GM21367 (cell line): ENCODE results near the gene CHRNE.
"Not testable (repeated sequence)": the region's sequence is repeated elsewhere in the genome, so short reads cannot be mapped to it uniquely, and the experiment has no call there.

ENCODE experiments used
- ATAC-seq: cut with Tn5 transposase; IDR thresholded peaks from one replicate; pipeline ENCODE4 v1.9.1; 2021; ENCODE audit not compliant: unreplicated experiment

Gene CHRNE

GRCh38 chr17:4939796-4940554 lies 37.1 kb upstream of the CHRNE start, which contains the start of the genes RNF167 and SLC25A11:
Gene RNF167, plus strand, starts transcription at chr17:4940268. Its CDS starts 642 bp downstream, at chr17:4940910.
Gene SLC25A11, minus strand, starts transcription at chr17:4940046. Its CDS starts 136 bp downstream, at chr17:4939910.
- peak; percentile 55 for ATAC-seq

GRCh38 chr17:4939546-4939795 lies 36.6 kb upstream of the CHRNE start:
- ATAC-seq = no peak

GRCh38 chr17:4938688-4939545 lies 36.0 kb upstream of the CHRNE start:
- no peak for ATAC-seq

GRCh38 chr17:4938069-4938491 lies 35.2 kb upstream of the CHRNE start:
- ATAC-seq = no peak

- no peak for ATAC-seq
Measured at GRCh38 chr17:4937553-4937952, 34.7 kb upstream of the CHRNE start.

GRCh38 chr17:4936436-4936835 lies 33.5 kb upstream of the CHRNE start:
- no peak for ATAC-seq

GRCh38 chr17:4935650-4936049 lies 32.8 kb upstream of the CHRNE start:
- ATAC-seq = no peak

- ATAC-seq = no peak
Measured at GRCh38 chr17:4934173-4934979, 31.5 kb upstream of the CHRNE start.

- ATAC-seq = no peak
Measured at GRCh38 chr17:4933646-4934045, 30.7 kb upstream of the CHRNE start.

- no peak for ATAC-seq
Measured at GRCh38 chr17:4932756-4933155, 29.9 kb upstream of the CHRNE start.

- ATAC-seq = no peak
Measured at GRCh38 chr17:4931963-4932362, 29.1 kb upstream of the CHRNE start, which contains the start of gene GP1BA. Gene GP1BA, plus strand, starts transcription at chr17:4932277. Its CDS starts 328 bp downstream, at chr17:4932605.

- no peak for ATAC-seq
Measured at GRCh38 chr17:4928881-4929280, 26.0 kb upstream of the CHRNE start.

- not testable (repeated sequence) for ATAC-seq
Measured at GRCh38 chr17:4926577-4927335, 23.9 kb upstream of the CHRNE start.

GRCh38 chr17:4921320-4921719 lies 18.4 kb upstream of the CHRNE start:
- no peak for ATAC-seq

GRCh38 chr17:4920351-4921048 lies 17.6 kb upstream of the CHRNE start:
- no peak for ATAC-seq

- no peak for ATAC-seq
Measured at GRCh38 chr17:4919511-4920047, 16.7 kb upstream of the CHRNE start.

- ATAC-seq = not testable (repeated sequence)
Measured at GRCh38 chr17:4914551-4914950, 11.7 kb upstream of the CHRNE start.

- ATAC-seq = no peak
Measured at GRCh38 chr17:4913994-4914393, 11.1 kb upstream of the CHRNE start.

GRCh38 chr17:4908711-4909496 lies 6.0 kb upstream of the CHRNE start:
- ATAC-seq = no peak
